Germinal center (tissue), 1 donor: ENCODE measurements around the gene KRAS.
A peak's percentile ranks its signal among the peaks of the same experiment; 100 is the strongest.

Experiments
- DNase-seq: peaks from one replicate; pipeline ENCODE4 v3.0.0; 2012; ENCODE audit warnings: mixed read lengths, low spot score

The KRAS gene

DNA sequence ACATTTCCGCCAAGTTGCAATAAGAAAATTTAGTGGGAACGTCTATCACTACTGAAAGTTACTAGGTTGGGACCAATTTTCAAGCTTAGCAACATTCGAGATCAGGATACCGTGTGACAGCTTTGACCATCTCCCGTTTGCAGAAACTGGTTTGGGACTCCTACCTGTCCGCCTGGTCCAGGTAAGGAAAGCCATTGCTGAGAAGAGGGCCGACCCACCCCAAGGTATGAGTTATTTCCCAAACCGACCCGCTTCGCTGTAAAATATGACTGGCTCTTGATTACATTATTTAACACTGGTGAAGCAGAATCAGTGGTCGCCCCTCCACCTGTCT is 56.0 kb downstream of the KRAS start:
- DNase-seq, result no peak

- DNase-seq, result no peak
Measured at GRCh38 chr12:25194214-25194613, 56.5 kb downstream of the KRAS start.

- DNase-seq, result no peak
Measured at GRCh38 chr12:25190793-25191192, 59.9 kb downstream of the KRAS start.

GRCh38 chr12:25189656-25190055 is 61.1 kb downstream of the KRAS start:
- DNase-seq, result no peak

- DNase-seq, result no peak
Measured at GRCh38 chr12:25187781-25188180, 62.9 kb downstream of the KRAS start.

- peak; percentile 5 for DNase-seq
Measured at GRCh38 chr12:25186788-25187402, 63.8 kb downstream of the KRAS start.

DNA sequence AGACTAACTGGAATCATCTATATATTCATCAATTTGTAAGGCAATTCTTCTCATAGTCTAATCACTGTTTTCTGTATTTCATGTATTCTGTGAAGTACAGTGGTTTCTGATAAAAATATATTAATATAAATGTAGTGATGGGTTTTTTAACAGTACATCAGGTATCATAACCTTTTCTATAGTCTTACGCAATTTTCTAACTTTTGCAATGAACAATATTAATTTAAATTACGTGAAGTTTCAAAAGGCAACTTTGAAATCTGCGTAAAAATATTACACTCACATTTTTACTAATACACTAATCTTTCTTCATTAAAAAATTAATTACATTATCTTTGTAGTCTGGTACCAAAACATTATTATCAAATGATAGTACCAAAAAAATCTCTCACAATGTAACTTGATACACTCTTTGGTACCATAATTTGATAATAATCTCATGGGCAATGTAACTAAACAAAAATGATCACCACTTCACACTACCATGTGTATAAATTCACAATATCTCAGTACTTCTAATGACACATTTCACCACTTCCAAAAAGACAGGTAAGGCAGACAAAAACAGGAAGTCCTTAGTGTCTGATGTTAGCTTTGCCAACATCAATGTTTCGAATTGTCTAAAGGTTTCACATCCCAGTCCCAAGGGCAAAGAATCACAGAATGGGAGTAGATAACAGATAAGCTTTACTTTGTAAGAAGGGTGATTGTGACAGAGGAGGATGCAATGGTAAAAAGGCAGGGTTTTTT is 64.5 kb downstream of the KRAS start:
- no peak for DNase-seq

DNA sequence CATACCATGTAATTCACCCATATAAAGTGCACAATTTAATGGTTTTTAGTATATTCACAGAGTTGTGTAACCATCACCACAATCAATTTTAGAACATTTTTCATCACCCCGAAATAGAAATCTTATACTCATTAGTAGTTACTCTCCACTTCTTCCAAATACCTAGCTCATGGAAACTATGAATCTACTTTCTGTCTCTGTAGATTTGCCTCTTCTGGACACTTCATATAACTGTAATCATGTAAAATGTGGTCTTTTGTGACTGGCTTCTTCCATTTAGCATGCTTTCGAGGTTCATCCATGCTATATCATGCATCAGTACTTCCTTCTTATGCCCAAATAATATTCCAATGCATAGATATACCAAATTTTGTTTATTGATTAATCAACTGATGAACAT is 66.6 kb downstream of the KRAS start:
- no peak for DNase-seq

DNA sequence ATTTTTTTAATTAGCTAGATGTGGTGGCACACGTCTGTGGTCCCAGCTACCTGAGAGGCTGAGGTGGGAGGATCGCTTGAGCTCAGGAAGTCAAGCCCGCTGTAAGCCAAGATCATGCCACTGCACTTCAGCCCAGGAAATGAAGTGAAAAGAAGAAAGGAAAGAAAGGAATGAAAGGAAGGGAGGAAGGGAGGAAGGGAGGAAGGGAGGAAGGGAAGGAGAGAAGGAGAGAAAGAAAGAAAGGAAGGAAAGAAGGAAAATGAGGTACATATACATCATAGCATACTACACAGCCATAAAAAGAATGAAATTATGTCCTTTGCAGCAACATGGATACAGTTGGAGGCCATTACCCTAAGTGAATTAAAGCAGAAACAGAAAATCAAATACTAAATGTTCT is 68.0 kb downstream of the KRAS start:
- DNase-seq, result no peak

- DNase-seq, result no peak
Measured at GRCh38 chr12:25162866-25163265, 87.9 kb downstream of the KRAS start.

GRCh38 chr12:25156061-25156460 is 94.7 kb downstream of the KRAS start:
- DNase-seq, result no peak

GRCh38 chr12:25155022-25155576 is 95.6 kb downstream of the KRAS start:
- DNase-seq, result peak; percentile 55
